Measurements from ENCODE around the gene PON1.

PON1 gene

DNA sequence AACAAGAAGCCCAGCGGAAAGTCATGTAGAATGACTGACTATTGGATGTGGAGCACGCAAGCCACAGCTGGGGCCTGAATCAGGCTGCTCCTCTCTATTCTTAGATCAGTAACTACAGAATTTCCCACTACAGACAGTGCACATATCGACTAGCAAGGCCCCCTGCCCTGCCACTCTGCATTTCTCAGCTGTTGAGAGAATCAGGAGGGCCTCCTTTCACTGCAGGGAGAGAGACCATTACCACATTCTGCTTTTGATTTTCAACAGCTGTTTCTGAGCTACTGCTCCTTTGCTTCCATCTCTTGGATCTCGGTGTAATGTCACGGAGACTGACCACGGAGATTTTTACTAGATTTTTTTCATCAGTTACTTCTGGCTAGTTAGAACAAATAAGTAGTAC, 73.8 kb downstream of the PON1 start:
- DNase-seq: no peak
